A673 (cell line): ENCODE results near the gene UQCC3.

ENCODE experiments used
- EZH2 ChIP-seq: fragments of 200-600 bp; sonication (generic); IDR thresholded peaks from 2 replicates; pipeline ENCODE4 v1.6.1; 2017; ENCODE audit warnings: borderline replicate concordance, low read depth, mild to moderate bottlenecking, mixed read lengths, antibody characterized with exemption, low read length; ENCODE audit not compliant: poor library complexity, severe bottlenecking
- TF ChIP-seq, protein P1 (sequence below): fragments of 300-800, 200-600 bp; sonication (generic); conservative IDR thresholded peaks from 2 replicates; pipeline ENCODE4 v1.5.1; 2017; ENCODE audit warnings: low read depth, mild to moderate bottlenecking, antibody characterized with exemption, low read length, moderate library complexity, mixed read lengths

- TF ChIP-seq, protein P1, sequence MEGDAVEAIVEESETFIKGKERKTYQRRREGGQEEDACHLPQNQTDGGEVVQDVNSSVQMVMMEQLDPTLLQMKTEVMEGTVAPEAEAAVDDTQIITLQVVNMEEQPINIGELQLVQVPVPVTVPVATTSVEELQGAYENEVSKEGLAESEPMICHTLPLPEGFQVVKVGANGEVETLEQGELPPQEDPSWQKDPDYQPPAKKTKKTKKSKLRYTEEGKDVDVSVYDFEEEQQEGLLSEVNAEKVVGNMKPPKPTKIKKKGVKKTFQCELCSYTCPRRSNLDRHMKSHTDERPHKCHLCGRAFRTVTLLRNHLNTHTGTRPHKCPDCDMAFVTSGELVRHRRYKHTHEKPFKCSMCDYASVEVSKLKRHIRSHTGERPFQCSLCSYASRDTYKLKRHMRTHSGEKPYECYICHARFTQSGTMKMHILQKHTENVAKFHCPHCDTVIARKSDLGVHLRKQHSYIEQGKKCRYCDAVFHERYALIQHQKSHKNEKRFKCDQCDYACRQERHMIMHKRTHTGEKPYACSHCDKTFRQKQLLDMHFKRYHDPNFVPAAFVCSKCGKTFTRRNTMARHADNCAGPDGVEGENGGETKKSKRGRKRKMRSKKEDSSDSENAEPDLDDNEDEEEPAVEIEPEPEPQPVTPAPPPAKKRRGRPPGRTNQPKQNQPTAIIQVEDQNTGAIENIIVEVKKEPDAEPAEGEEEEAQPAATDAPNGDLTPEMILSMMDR = no peak
- no peak for TF ChIP-seq EZH2
Measured at GRCh38 chr11:62646825-62647608, 24.5 kb upstream of the UQCC3 start.
